HCT116 (cell line): ENCODE results near the gene UBN1. TPM values are rescaled to one million over a fixed set of nuclear protein-coding genes. Genes with fewer than 3 reads are reported as not detected.

ENCODE experiments used
- ATAC-seq: fragments of 200-7000 bp; cut with Tn5 transposase; 2 replicates; pipeline ENCODE4 v1.9.1; 2020; ENCODE audit warnings: mild to moderate bottlenecking, moderate library complexity
- BruUV-seq: library from RNA; stranded (reverse); fragments of 400-500 nt; replicated peaks from 2 replicates; lab custom pipeline; 2021; lab: Mats Ljungman, UMichigan
- CTCF ChIA-PET: fragments of 300-600 bp; sonication (Branson Sonifier 250); formaldehyde crosslinking; loops from one replicate; lab custom pipeline; 2021; ENCODE audit warnings: antibody characterized with exemption; lab: Charles Lee
- POLR2A ChIA-PET: fragments of 300-600, 350-600 bp; sonication (Branson Sonifier 250); formaldehyde crosslinking; loops from one replicate; lab custom pipeline; 2021; ENCODE audit warnings: antibody characterized with exemption; lab: Charles Lee
- RAD21 ChIA-PET, 2 experiments: fragments of 300-600 bp; sonication (Branson Sonifier 250); formaldehyde crosslinking; loops; one replicate each; lab custom pipeline; 2023; ENCODE audit warnings: low total read pairs in 2 of 2; ENCODE audit not compliant: uncharacterized antibody in 2 of 2, unreplicated experiment in 2 of 2, low non-redundant PET in 1 of 2; lab: Charles Lee
- DNase-seq: peaks from one replicate; pipeline ENCODE4 v3.0.0-alpha.2; 2010; ENCODE audit warnings: low read depth, low spot score
- H2AFZ ChIP-seq: fragments of 200-600 bp; shearing (Covaris generic), sonication (generic); 2 replicates; pipeline ENCODE4 v1.6.1; 2017; ENCODE audit warnings: low read depth, mixed run types, mixed read lengths, antibody characterized with exemption, low read length; ENCODE audit not compliant: poor library complexity, severe bottlenecking
- H3K27ac ChIP-seq: 2 replicates; pipeline ENCODE4 v1.5.1; 2012; ENCODE audit warnings: low read depth, low read length
- H3K27me3 ChIP-seq: fragments of 200-600 bp; sonication (generic); 2 replicates; pipeline ENCODE4 v1.6.1; 2016; ENCODE audit warnings: mixed run types, low read length, mixed read lengths; ENCODE audit not compliant: insufficient read depth
- H3K36me3 ChIP-seq, 2 experiments: fragments of 200-500 bp in 1 of 2; fragments of 200-600 bp in 1 of 2; sonication (Bioruptor generic) in 1 of 2; sonication (generic) in 1 of 2; 2 replicates each; pipeline versions ENCODE4 v1.5.1 to v1.6.1; 2014 to 2016; ENCODE audit warnings: low read length in 2 of 2, inconsistent platforms in 1 of 2, mixed read lengths in 1 of 2, mixed run types in 1 of 2; ENCODE audit not compliant: insufficient read depth in 2 of 2, control insufficient read depth in 1 of 2
- H3K4me1 ChIP-seq, 2 experiments: fragments of 200-600 bp in 1 of 2; sonication (generic) in 1 of 2; 2 replicates each; pipeline versions ENCODE4 v1.5.1 to v1.6.1; 2012 to 2017; ENCODE audit warnings: low read length in 2 of 2, inconsistent platforms in 1 of 2, mild to moderate bottlenecking in 1 of 2, mixed read lengths in 1 of 2, mixed run types in 1 of 2, moderate library complexity in 1 of 2; ENCODE audit not compliant: insufficient read depth in 2 of 2, control insufficient read depth in 1 of 2
- H3K4me2 ChIP-seq: fragments of 200-600 bp; sonication (generic); 2 replicates; pipeline ENCODE4 v1.6.1; 2017; ENCODE audit warnings: mixed run types, low read length, mixed read lengths
- H3K4me3 ChIP-seq, 2 experiments: fragments of 200-600 bp in 1 of 2; sonication (generic) in 1 of 2; replicated peaks in 1 of 2; 2 replicates each; pipeline ENCODE4 v1.5.1; 2011 to 2016; ENCODE audit warnings: low read length in 2 of 2, control low read depth in 1 of 2, low read depth in 1 of 2, mild to moderate bottlenecking in 1 of 2, mixed read lengths in 1 of 2, mixed run types in 1 of 2
- H3K79me2 ChIP-seq: fragments of 200-600 bp; sonication (generic); 2 replicates; pipeline ENCODE4 v1.6.1; 2017; ENCODE audit warnings: mild to moderate bottlenecking, mixed run types, low read length, moderate library complexity, mixed read lengths; ENCODE audit not compliant: insufficient read depth
- H3K9ac ChIP-seq: fragments of 200-600 bp; sonication (generic); 2 replicates; pipeline ENCODE4 v1.6.1; 2016; ENCODE audit warnings: low read length, mixed read lengths
- H3K9me2 ChIP-seq: fragments of 200-600 bp; sonication (generic), shearing (Covaris generic); 2 replicates; pipeline ENCODE4 v1.6.1; 2017; ENCODE audit warnings: mixed run types, mild to moderate bottlenecking, moderate library complexity; ENCODE audit not compliant: insufficient read depth
- H3K9me3 ChIP-seq, 2 experiments: fragments of 200-500 bp in 1 of 2; fragments of 200-600 bp in 1 of 2; sonication (Bioruptor generic) in 1 of 2; sonication (generic) in 1 of 2; 2 replicates each; pipeline ENCODE4 v1.6.1; 2014 to 2017; ENCODE audit warnings: low read length in 2 of 2, mixed read lengths in 2 of 2, inconsistent platforms in 1 of 2, low read depth in 1 of 2, mild to moderate bottlenecking in 1 of 2, mixed run types in 1 of 2, moderate library complexity in 1 of 2; ENCODE audit not compliant: control insufficient read depth in 1 of 2, insufficient read depth in 1 of 2
- H4K20me1 ChIP-seq: fragments of 200-600 bp; sonication (generic), shearing (Covaris generic); 2 replicates; pipeline ENCODE4 v1.6.1; 2017; ENCODE audit warnings: mixed run types, mild to moderate bottlenecking, moderate library complexity; ENCODE audit not compliant: insufficient read depth
- CTCF ChIP-seq, 3 experiments: fragments of 200-600 bp in 1 of 3; sonication (generic) in 1 of 3; IDR thresholded peaks in 2 of 3; conservative IDR thresholded peaks in 1 of 3; 2 replicates each; pipeline ENCODE4 v1.5.1; 2012 to 2017; ENCODE audit warnings: low read depth in 2 of 3, low read length in 2 of 3, antibody characterized with exemption in 1 of 3, borderline replicate concordance in 1 of 3, control low read depth in 1 of 3, mild to moderate bottlenecking in 1 of 3, mixed read lengths in 1 of 3, mixed run types in 1 of 3, moderate library complexity in 1 of 3; ENCODE audit not compliant: insufficient read depth in 1 of 3
- EGR1 ChIP-seq: IDR thresholded peaks from 2 replicates; pipeline ENCODE4 v1.6.1; 2012; ENCODE audit warnings: low read depth
- EZH2 ChIP-seq: fragments of 200-600 bp; sonication (generic); IDR thresholded peaks from 2 replicates; pipeline ENCODE4 v1.6.1; 2017; ENCODE audit warnings: antibody characterized with exemption, mixed run types
- JUND ChIP-seq: IDR thresholded peaks from 2 replicates; pipeline ENCODE4 v1.6.1; 2012
- POLR2AphosphoS5 ChIP-seq: IDR thresholded peaks from 2 replicates; pipeline ENCODE4 v1.6.1; 2011; ENCODE audit warnings: mild to moderate bottlenecking, low read depth, low read length, moderate library complexity
- SIN3A ChIP-seq: IDR thresholded peaks from 2 replicates; pipeline ENCODE4 v1.6.1; 2012; ENCODE audit warnings: low read depth
- ZFX ChIP-seq: fragments of 450-650 bp; IDR thresholded peaks from 2 replicates; pipeline ENCODE4 v1.6.1; 2017
- intact Hi-C: fragments of 100-400 bp; cut with micrococcal nuclease; formaldehyde crosslinking; loops from 2 replicates; pipeline ENCODE4 v1.10.0; 2022
- total RNA-seq: library from RNA; stranded (reverse); gene quantifications from one replicate; pipeline ENCODE4 v1.2.1, GENCODE V29; 2021; ENCODE audit not compliant: unreplicated experiment
- TF ChIP-seq, protein P1 (sequence below): IDR thresholded peaks from 2 replicates; pipeline ENCODE4 v1.6.1; 2012; ENCODE audit warnings: low read depth
- TF ChIP-seq, protein P2 (sequence below): IDR thresholded peaks from 2 replicates; pipeline ENCODE4 v1.6.1; 2012
- TF ChIP-seq, protein P3 (sequence below): IDR thresholded peaks from 2 replicates; pipeline ENCODE4 v1.6.1; 2012

Gene UBN1
- total RNA-seq, 1 experiment from 2014 or later: 31.9 TPM

DNA sequence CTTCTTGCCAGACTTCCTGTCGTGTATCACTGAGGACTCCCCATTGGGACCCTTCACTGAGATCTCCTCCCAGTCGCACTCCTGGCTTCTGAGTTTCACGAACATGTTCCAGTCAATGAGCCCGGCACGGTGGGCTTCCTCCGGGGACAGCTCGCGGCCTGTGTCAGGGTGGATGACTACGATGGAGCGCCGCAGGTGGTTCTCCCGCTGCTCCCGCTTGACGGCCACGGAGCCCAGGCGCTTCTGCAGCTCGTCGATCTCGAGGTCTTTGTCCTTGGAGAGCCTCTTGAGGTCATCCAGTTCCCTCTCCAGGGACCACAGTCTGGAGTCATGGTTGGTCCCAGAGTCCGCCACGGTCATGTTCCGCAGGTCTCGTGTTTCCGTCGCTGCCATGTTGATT, 36.2 kb downstream of the UBN1 start:
- no peak for TF ChIP-seq JUND
- TF ChIP-seq ZFX: no peak
- TF ChIP-seq, protein P1, sequence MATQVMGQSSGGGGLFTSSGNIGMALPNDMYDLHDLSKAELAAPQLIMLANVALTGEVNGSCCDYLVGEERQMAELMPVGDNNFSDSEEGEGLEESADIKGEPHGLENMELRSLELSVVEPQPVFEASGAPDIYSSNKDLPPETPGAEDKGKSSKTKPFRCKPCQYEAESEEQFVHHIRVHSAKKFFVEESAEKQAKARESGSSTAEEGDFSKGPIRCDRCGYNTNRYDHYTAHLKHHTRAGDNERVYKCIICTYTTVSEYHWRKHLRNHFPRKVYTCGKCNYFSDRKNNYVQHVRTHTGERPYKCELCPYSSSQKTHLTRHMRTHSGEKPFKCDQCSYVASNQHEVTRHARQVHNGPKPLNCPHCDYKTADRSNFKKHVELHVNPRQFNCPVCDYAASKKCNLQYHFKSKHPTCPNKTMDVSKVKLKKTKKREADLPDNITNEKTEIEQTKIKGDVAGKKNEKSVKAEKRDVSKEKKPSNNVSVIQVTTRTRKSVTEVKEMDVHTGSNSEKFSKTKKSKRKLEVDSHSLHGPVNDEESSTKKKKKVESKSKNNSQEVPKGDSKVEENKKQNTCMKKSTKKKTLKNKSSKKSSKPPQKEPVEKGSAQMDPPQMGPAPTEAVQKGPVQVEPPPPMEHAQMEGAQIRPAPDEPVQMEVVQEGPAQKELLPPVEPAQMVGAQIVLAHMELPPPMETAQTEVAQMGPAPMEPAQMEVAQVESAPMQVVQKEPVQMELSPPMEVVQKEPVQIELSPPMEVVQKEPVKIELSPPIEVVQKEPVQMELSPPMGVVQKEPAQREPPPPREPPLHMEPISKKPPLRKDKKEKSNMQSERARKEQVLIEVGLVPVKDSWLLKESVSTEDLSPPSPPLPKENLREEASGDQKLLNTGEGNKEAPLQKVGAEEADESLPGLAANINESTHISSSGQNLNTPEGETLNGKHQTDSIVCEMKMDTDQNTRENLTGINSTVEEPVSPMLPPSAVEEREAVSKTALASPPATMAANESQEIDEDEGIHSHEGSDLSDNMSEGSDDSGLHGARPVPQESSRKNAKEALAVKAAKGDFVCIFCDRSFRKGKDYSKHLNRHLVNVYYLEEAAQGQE: no peak
- TF ChIP-seq, protein P2, sequence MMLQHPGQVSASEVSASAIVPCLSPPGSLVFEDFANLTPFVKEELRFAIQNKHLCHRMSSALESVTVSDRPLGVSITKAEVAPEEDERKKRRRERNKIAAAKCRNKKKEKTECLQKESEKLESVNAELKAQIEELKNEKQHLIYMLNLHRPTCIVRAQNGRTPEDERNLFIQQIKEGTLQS: no peak
- TF ChIP-seq EGR1: no peak
- no peak for TF ChIP-seq POLR2AphosphoS5
- TF ChIP-seq EZH2: no peak
- no peak for TF ChIP-seq CTCF (IDR thresholded peaks at IDR 0.05 in 2 of 3, conservative IDR thresholded peaks at IDR 0.05 in 1 of 3; ENCODE audit: borderline replicate concordance in 1 of 3, insufficient read depth in 1 of 3, low read depth in 2 of 3, low read length in 2 of 3)
- TF ChIP-seq, protein P3, sequence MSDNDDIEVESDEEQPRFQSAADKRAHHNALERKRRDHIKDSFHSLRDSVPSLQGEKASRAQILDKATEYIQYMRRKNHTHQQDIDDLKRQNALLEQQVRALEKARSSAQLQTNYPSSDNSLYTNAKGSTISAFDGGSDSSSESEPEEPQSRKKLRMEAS: no peak
- no peak for TF ChIP-seq SIN3A
- Histone ChIP-seq H3K27ac (no peak overlapping the region), H3K27me3 (no peaks in the 10 kb centered on the region), H3K9me3 (no peaks in the 10 kb centered on the region; a peak in 1 of 4 replicates), H3K4me2 (no peak overlapping the region; the same call in 1 of the 2 replicates), H4K20me1 (peaks cover 8% of the 10 kb centered on the region; the same call in 1 of the 2 replicates), H3K9ac (no peak overlapping the region), H2AFZ (no peak overlapping the region), H3K79me2 (no peaks in the 10 kb centered on the region), H3K36me3 (peaks cover 35 to 41% of the 10 kb centered on the region in 2 experiments), H3K4me3 (no peak overlapping the region), H3K9me2 (no peaks in the 10 kb centered on the region), H3K4me1 (peaks cover 21 to 27% of the 10 kb centered on the region in 2 experiments)
- no TSS peak for BruUV-seq
- CTCF ChIA-PET: no interaction called here
- no peak for DNase-seq
- ATAC-seq: no peak
- RAD21 ChIA-PET: no interaction called here
- POLR2A ChIA-PET: no interaction called here
- intact Hi-C loops: loop anchor here (2.0 kb wide), 1 partner anchor 73 kb away; no protein-coding TSS in a partner anchor
